Neutrophil (primary cell): ENCODE results near the gene PCDHA8.
"Not testable (repeated sequence)": the region's sequence is repeated elsewhere in the genome, so short reads cannot be mapped to it uniquely, and the experiment has no call there.

Experiments
- H3K27ac ChIP-seq: fragments of 200-600 bp; sonication (generic); 2 replicates; pipeline ENCODE4 v1.5.1; 2016; ENCODE audit warnings: mild to moderate bottlenecking, moderate library complexity
- H3K27me3 ChIP-seq: fragments of 200-600 bp; sonication (generic); 2 replicates; pipeline ENCODE4 v1.6.0; 2016; ENCODE audit warnings: mild to moderate bottlenecking
- H3K36me3 ChIP-seq: fragments of 200-600 bp; sonication (generic); 2 replicates; pipeline ENCODE4 v1.5.1; 2017
- H3K4me1 ChIP-seq, 2 experiments: fragments of 200-600 bp in 1 of 2; sonication (generic) in 1 of 2; 1 replicate in 1 of 2; 2 replicates in 1 of 2; pipeline versions ENCODE4 v1.5.1 to v1.6.1; 2013 to 2016; ENCODE audit warnings: low read depth in 1 of 2, low read length in 1 of 2, mild to moderate bottlenecking in 1 of 2, moderate library complexity in 1 of 2; ENCODE audit not compliant: control insufficient read depth in 1 of 2, insufficient read depth in 1 of 2
- H3K4me3 ChIP-seq, 2 experiments: fragments of 200-600 bp in 1 of 2; sonication (generic) in 1 of 2; 1 replicate in 1 of 2; 2 replicates in 1 of 2; pipeline ENCODE4 v1.5.1; 2013 to 2016; ENCODE audit warnings: low read depth in 1 of 2, low read length in 1 of 2, mild to moderate bottlenecking in 1 of 2, moderate library complexity in 1 of 2
- H3K9me3 ChIP-seq: fragments of 200-600 bp; sonication (generic); 2 replicates; pipeline ENCODE4 v1.5.1; 2016
- CTCF ChIP-seq: fragments of 200-600 bp; sonication (generic); IDR thresholded peaks from 2 replicates; pipeline ENCODE4 v1.5.1; 2016; ENCODE audit warnings: antibody characterized with exemption

PCDHA8 gene

GRCh38 chr5:140808889-140809291 lies 32.1 kb upstream of the PCDHA8 start:
- Histone ChIP-seq H3K4me1 (no peaks in the 10 kb centered on the region), H3K36me3 (no peaks in the 10 kb centered on the region), H3K9me3 (no peaks in the 10 kb centered on the region), H3K27ac (no peak overlapping the region), H3K4me3 (no peak overlapping the region), H3K27me3 (peaks cover 10% of the 10 kb centered on the region)
- no peak for TF ChIP-seq CTCF

GRCh38 chr5:140821375-140822280 lies 19.4 kb upstream of the PCDHA8 start, which contains the start of gene PCDHA5:
TSS of gene PCDHA5 (plus strand) at chr5:140821613.
- Histone ChIP-seq H3K9me3 (peaks cover 25% of the 10 kb centered on the region), H3K27ac (no peak within 1 kb of the TSS), H3K36me3 (no peaks in the 10 kb centered on the region), H3K27me3 (no peaks in the 10 kb centered on the region), H3K4me1 (no peaks in the 10 kb centered on the region), H3K4me3 (no peak within 1 kb of the TSS)
- TF ChIP-seq CTCF = no peak

GRCh38 chr5:140822281-140822629 lies 18.7 kb upstream of the PCDHA8 start:
- no peak overlapping the region for H3K27ac ChIP-seq
- H3K4me3 ChIP-seq = no peak overlapping the region
- peaks cover 25% of the 10 kb centered on the region for H3K9me3 ChIP-seq
- no peaks in the 10 kb centered on the region for H3K4me1 ChIP-seq
- peaks cover 3% of the 10 kb centered on the region for H3K27me3 ChIP-seq
- no peaks in the 10 kb centered on the region for H3K36me3 ChIP-seq
- no peak for TF ChIP-seq CTCF

GRCh38 chr5:140822969-140823368 lies 18.0 kb upstream of the PCDHA8 start:
- not testable (repeated sequence) for H3K27ac ChIP-seq, H3K4me1 ChIP-seq, H3K4me3 ChIP-seq, H3K36me3 ChIP-seq
- H3K9me3 ChIP-seq = peaks cover 30% of the 10 kb centered on the region
- H3K27me3 ChIP-seq = peaks cover 10% of the 10 kb centered on the region

- no peak for TF ChIP-seq CTCF
- Histone ChIP-seq H3K4me1 (no peaks in the 10 kb centered on the region), H3K9me3 (peaks cover 35% of the 10 kb centered on the region), H3K4me3 (no peak overlapping the region), H3K27me3 (peaks cover 15% of the 10 kb centered on the region), H3K36me3 (no peaks in the 10 kb centered on the region), H3K27ac (no peak overlapping the region)
These were observed 17.5 kb upstream of the PCDHA8 start for GRCh38 chr5:140823475-140823874.

DNA sequence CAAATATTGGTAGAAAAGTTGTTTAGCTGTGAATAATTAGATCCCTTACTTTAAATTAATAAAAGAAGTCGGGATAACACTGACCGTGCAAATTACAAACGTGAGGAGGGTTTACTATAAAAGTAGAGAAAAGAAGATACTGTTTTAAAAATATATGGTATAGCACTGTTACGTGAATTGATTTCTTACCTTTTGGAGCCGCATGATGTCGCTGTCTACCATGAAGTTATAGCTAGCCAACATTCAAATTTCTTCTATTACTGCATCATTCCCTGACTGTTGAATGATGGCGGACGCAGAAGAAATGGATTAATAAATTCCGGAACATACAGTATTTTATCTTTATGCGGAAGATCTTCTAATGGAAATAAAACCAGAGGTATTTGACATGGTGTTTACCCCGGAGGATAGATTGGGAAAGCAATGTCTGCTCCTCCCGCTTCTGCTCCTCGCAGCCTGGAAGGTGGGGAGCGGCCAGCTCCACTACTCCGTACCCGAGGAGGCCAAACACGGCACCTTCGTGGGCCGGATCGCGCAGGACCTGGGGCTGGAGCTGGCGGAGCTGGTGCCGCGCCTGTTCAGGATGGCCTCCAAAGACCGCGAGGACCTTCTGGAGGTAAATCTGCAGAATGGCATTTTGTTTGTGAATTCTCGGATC lies 13.2 kb upstream of the PCDHA8 start, which contains the start of gene PCDHA6:
Gene PCDHA6, plus strand, starts transcription at position 257 of the 658 bp plus-strand sequence. Its CDS starts 132 bp downstream, at position 389.
- H3K27me3 ChIP-seq = peaks cover 29% of the 10 kb centered on the region
- no peaks in the 10 kb centered on the region for H3K36me3 ChIP-seq
- H3K4me1 ChIP-seq = no peaks in the 10 kb centered on the region
- TF ChIP-seq CTCF = no peak
- no peak within 1 kb of the TSS for H3K27ac ChIP-seq
- peaks cover 22% of the 10 kb centered on the region for H3K9me3 ChIP-seq
- H3K4me3 ChIP-seq = no peak within 1 kb of the TSS
